ENCODE results near the gene MYO16. TPM values are rescaled to one million over a fixed set of nuclear protein-coding genes. Genes with fewer than 3 reads are reported as not detected.

Gene MYO16
- total and polyA plus RNA-seq, 2 of the 4 experiments (the other 2 are of a cell fraction), result under 0.01 to 0.03 TPM

GRCh38 chr13:109166804-109167203 is 537.4 kb downstream of the MYO16 start:
- Histone ChIP-seq H3K56ac (ENCODE audit: extremely low read depth, insufficient read depth, low read length) (no peak overlapping the region), H3K4me2 (ENCODE audit: low read depth, low read length) (no peak overlapping the region), H2BK120ac (ENCODE audit: low read depth, low read length) (no peak overlapping the region), H4K5ac (ENCODE audit: low read depth, low read length) (no peak overlapping the region), H3K4me1 (ENCODE audit: control insufficient read depth, insufficient read depth, low read length) (no peaks in the 10 kb centered on the region), H2AFZ (replicated peaks; ENCODE audit: low read length, poor library complexity) (no peak overlapping the region), H3K27me3 (ENCODE audit: control insufficient read depth, insufficient read depth, low read length) (no peaks in the 10 kb centered on the region), H3K4ac (ENCODE audit: low read depth, low read length) (no peak overlapping the region; the same call in 1 of the 2 replicates), H4K20me1 (ENCODE audit: insufficient read depth, low read length) (no peaks in the 10 kb centered on the region), H3K9me1 (ENCODE audit: insufficient read depth, low read length) (0 out of 2 replicates have a peak, but pooled peaks cover 2% of the 10 kb centered on the region), H3K14ac (replicated peaks; ENCODE audit: low read depth, low read length) (no peak overlapping the region), H3K79me1 (ENCODE audit: low read depth in 1 of 2, low read length in 2 of 2) (no peaks in the 10 kb centered on the region), H3K4me3 (ENCODE audit: insufficient read depth, low read depth, low read length) (no peak overlapping the region), H2AK5ac (ENCODE audit: low read depth, low read length) (no peak overlapping the region), H3K18ac (ENCODE audit: low read depth, low read length) (no peak overlapping the region), H2AK9ac (replicated peaks; ENCODE audit: low read depth, low read length, poor library complexity) (no peak overlapping the region), H4K8ac (ENCODE audit: low read depth in 2 of 2, low read length in 2 of 2) (no peak overlapping the region), H3K36me3 (ENCODE audit: control insufficient read depth, insufficient read depth, low read length) (no peaks in the 10 kb centered on the region), H2BK15ac (ENCODE audit: low read depth, low read length) (no peak overlapping the region), H3K9me3 (ENCODE audit: control insufficient read depth, insufficient read depth, low read length) (no peaks in the 10 kb centered on the region), H3K27ac (ENCODE audit: insufficient read depth, low read length) (no peak overlapping the region), H3K23ac (ENCODE audit: low read depth, low read length) (no peak overlapping the region), H2BK5ac (ENCODE audit: low read depth, low read length, poor library complexity, severe bottlenecking) (no peak overlapping the region), H2BK20ac (ENCODE audit: low read depth, low read length) (no peak overlapping the region; the same call in 1 of the 2 replicates), H3K9ac (ENCODE audit: low read depth, low read length) (no peak overlapping the region), H4K91ac (ENCODE audit: insufficient read depth, low read depth, low read length) (no peak overlapping the region)
- ChIA-PET CTCF (no interaction called here), POLR2A (ENCODE audit: unreplicated experiment) (no interaction called here)
- in situ Hi-C loops (cut with MboI; ENCODE audit: low sequenced_read_pairs) (no loop called here), intact Hi-C loops (cut with micrococcal nuclease) (no loop called here), dilution Hi-C loops (cut with HindIII; ENCODE audit: low sequenced_read_pairs, unreplicated experiment) (no loop called here)
- DNase-seq (no peak), ATAC-seq (ENCODE audit: low read depth) (no peak)
- BruUV-seq (replicated peaks), result no TSS peak
- TF ChIP-seq CHD1 (IDR thresholded peaks at IDR 0.05; ENCODE audit: low read depth, low read length) (no peak), MXI1 (IDR thresholded peaks at IDR 0.05; ENCODE audit: borderline replicate concordance, low read depth, low read length) (no peak), CEBPB (IDR thresholded peaks at IDR 0.05; ENCODE audit: low read depth, low read length) (no peak), ELK1 (IDR thresholded peaks at IDR 0.05; ENCODE audit: borderline replicate concordance, low read depth, low read length) (no peak)
- 0% methylated on average over 1 of the region's 2 CpGs; no CpG with 5 or more reads in 1 of the 2 experiments for WGBS, 2 experiments (ENCODE audit: extremely low coverage in 2 of 2, insufficient read length in 1 of 2)
